Mammary epithelial cell (primary cell): ENCODE results near the gene KAT6B.

Source experiments
- EZH2 ChIP-seq: IDR thresholded peaks from 2 replicates; pipeline ENCODE4 v1.6.1; 2012; ENCODE audit warnings: low read length, inconsistent platforms, borderline replicate concordance
- TF ChIP-seq, protein P1 (sequence below), 2 donors: IDR thresholded peaks in 1 of 2; conservative IDR thresholded peaks in 1 of 2; 2 replicates each; pipeline ENCODE4 v1.5.1; 2011 to 2012; ENCODE audit warnings: inconsistent platforms in 2 of 2, low read length in 2 of 2, mild to moderate bottlenecking in 2 of 2, control low read depth in 1 of 2, low read depth in 1 of 2; ENCODE audit not compliant: insufficient read depth in 1 of 2; ENCODE audit errors: extremely low read depth in 1 of 2

DNA sequence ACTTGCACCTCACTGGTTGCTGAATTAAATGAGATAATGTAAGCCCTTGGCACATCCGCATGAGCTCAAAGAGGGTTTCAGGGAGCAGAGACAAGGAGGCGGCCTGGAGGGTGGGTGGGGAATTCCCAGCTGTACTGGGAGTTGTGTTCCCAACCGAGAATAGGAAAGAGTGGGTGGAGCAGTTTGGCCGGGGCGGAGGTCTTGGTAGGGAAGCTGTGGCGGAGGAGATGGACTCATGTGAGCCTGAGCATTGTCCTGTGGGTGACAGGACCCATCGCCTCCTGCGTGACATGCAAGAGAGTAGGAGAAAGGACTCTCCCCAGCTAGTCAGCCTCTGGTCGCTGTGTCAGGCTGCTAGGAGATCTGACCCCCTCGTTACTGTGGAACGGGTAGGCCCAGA is 244.1 kb downstream of the KAT6B start:
- TF ChIP-seq, protein P1, sequence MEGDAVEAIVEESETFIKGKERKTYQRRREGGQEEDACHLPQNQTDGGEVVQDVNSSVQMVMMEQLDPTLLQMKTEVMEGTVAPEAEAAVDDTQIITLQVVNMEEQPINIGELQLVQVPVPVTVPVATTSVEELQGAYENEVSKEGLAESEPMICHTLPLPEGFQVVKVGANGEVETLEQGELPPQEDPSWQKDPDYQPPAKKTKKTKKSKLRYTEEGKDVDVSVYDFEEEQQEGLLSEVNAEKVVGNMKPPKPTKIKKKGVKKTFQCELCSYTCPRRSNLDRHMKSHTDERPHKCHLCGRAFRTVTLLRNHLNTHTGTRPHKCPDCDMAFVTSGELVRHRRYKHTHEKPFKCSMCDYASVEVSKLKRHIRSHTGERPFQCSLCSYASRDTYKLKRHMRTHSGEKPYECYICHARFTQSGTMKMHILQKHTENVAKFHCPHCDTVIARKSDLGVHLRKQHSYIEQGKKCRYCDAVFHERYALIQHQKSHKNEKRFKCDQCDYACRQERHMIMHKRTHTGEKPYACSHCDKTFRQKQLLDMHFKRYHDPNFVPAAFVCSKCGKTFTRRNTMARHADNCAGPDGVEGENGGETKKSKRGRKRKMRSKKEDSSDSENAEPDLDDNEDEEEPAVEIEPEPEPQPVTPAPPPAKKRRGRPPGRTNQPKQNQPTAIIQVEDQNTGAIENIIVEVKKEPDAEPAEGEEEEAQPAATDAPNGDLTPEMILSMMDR (conservative IDR thresholded peaks at IDR 0.05 in 1 of 2, IDR thresholded peaks at IDR 0.05 in 1 of 2; ENCODE audit: extremely low read depth in 1 of 2, insufficient read depth in 1 of 2, low read depth in 1 of 2, low read length in 2 of 2), result no peak
- TF ChIP-seq EZH2, result no peak
